Skeletal muscle satellite cell (primary cell): Measurements from ENCODE around the gene NAIF1.
A peak's percentile ranks its signal among the peaks of the same experiment; 100 is the strongest.

Experiments used
- H3K27me3 ChIP-seq: 2 replicates; pipeline ENCODE4 v1.7.0; 2013; ENCODE audit warnings: low read length; ENCODE audit not compliant: control insufficient read depth, insufficient read depth
- H3K36me3 ChIP-seq: 2 replicates; pipeline ENCODE4 v1.7.0; 2013; ENCODE audit warnings: mild to moderate bottlenecking, control low read depth, low read length; ENCODE audit not compliant: insufficient read depth
- H3K4me1 ChIP-seq: 2 replicates; pipeline ENCODE4 v1.7.0; 2013; ENCODE audit warnings: low read length; ENCODE audit not compliant: control insufficient read depth, insufficient read depth
- H3K4me2 ChIP-seq: 2 replicates; pipeline ENCODE4 v1.7.0; 2013; ENCODE audit warnings: mild to moderate bottlenecking, low read length
- H3K4me3 ChIP-seq: 2 replicates; pipeline ENCODE4 v1.7.0; 2013; ENCODE audit warnings: low read length
- H3K9ac ChIP-seq: 2 replicates; pipeline ENCODE4 v1.7.0; 2013; ENCODE audit warnings: mild to moderate bottlenecking, low read depth, low read length, moderate library complexity
- H3K9me3 ChIP-seq: replicated peaks from 2 replicates; pipeline ENCODE4 v1.7.0; 2013; ENCODE audit warnings: mild to moderate bottlenecking, control low read depth, low read length

Gene NAIF1

DNA sequence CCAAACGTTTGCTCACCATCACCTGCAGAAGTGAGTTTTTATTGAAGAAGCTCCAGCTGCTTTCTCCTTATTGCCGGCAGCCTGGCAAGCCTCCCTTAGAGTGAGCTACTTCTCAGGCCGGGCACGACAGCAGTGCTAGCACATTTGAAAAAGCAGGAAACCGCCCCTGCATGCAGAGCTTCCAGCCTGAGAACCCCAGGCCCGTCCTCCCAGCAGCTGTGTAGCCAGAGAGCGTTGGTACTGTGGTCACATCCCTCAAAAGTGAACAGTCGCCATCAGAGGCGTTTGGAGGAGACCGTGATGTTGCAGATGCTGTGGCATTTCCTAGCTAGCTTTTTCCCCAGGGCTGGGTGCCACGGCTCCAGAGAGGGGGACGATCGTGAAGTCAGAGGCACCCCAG is 24.5 kb upstream of the NAIF1 start:
- no peaks in the 10 kb centered on the region for H3K9me3 ChIP-seq
- H3K4me1 ChIP-seq: peaks cover 43% of the 10 kb centered on the region
- no peaks in the 10 kb centered on the region for H3K27me3 ChIP-seq
- peak overlapping the region; percentile 82 for H3K9ac ChIP-seq
- H3K36me3 ChIP-seq: no peaks in the 10 kb centered on the region
- H3K4me2 ChIP-seq: peak overlapping the region; percentile 87
- H3K4me3 ChIP-seq: peak overlapping the region; percentile 68

DNA sequence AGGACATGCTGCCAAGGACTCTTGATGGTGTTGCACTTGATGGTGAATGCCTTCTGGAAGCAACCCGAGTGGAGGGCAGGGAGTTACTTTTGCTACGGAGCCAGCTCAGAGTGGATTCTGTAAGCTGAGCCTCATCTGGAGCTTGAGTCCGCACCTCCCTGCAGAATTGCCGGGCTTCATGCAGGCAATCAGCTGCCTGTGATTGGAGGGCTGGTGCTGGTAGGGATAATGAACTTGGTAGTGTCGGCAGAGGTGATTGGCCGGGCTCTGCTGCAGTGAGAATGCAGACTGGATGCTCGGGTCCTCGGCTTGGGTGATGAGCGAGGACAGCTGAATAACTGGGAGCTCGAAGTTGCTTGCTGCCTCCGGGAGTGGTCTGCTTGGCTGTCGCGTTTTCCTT is 24.0 kb upstream of the NAIF1 start:
- no peaks in the 10 kb centered on the region for H3K27me3 ChIP-seq
- H3K9ac ChIP-seq: peak overlapping the region; percentile 82
- peak overlapping the region; percentile 68 for H3K4me3 ChIP-seq
- H3K4me2 ChIP-seq: peak overlapping the region; percentile 87
- no peaks in the 10 kb centered on the region for H3K9me3 ChIP-seq
- H3K36me3 ChIP-seq: no peaks in the 10 kb centered on the region
- peaks cover 43% of the 10 kb centered on the region for H3K4me1 ChIP-seq

- Histone ChIP-seq H3K4me1 (peaks cover 34% of the 10 kb centered on the region), H3K27me3 (no peaks in the 10 kb centered on the region)
These were observed 22.2 kb upstream of the NAIF1 start for GRCh38 chr9:128089299-128089698.

DNA sequence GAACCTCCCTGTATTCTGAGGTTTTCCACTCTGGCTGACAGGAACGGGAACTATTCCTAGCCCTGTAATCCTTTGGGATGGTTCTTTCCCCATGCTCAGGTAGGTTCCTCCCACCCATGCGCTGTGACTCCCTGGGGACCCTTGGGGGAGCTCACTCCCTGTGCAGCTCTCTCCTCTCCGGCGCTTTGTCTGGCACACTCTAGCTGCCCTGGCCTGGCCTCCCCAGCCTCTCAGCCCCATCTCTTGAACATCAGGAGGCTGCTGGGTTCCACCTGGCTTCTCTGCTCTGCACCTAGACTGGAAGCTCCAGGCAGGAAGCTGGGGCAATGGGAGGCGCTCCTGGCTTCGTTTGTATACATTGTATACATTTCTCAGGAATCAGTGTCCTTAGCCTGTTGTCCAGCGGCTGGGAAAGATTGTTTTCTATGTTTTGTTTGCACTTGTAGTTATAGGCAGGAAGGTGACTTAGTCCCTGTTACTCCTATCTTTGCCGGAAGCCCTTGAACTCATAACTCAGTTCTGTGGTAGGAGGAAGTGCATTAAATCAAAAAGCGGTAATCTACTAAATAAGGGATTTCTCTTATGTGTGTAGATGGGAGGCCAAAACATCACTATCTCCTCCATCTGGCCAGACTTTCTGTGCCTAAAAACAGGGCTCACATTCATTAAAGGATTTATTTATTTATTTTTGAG is 21.3 kb upstream of the NAIF1 start:
- H3K9me3 ChIP-seq: no peaks in the 10 kb centered on the region
- peaks cover 26% of the 10 kb centered on the region for H3K4me1 ChIP-seq
- H3K27me3 ChIP-seq: no peaks in the 10 kb centered on the region
- H3K36me3 ChIP-seq: no peaks in the 10 kb centered on the region
- H3K9ac ChIP-seq: no peak overlapping the region
- H3K4me2 ChIP-seq: no peak overlapping the region
- H3K4me3 ChIP-seq: no peak overlapping the region

More at GRCh38 chr9:128089299-128089698, 22.2 kb upstream of the NAIF1 start:
- H3K9ac ChIP-seq: no peak overlapping the region
- no peaks in the 10 kb centered on the region for H3K9me3 ChIP-seq
- H3K4me3 ChIP-seq: no peak overlapping the region
- H3K36me3 ChIP-seq: no peaks in the 10 kb centered on the region
- H3K4me2 ChIP-seq: no peak overlapping the region

- Histone ChIP-seq H3K4me2 (no peak overlapping the region), H3K9me3 (no peaks in the 10 kb centered on the region), H3K36me3 (no peaks in the 10 kb centered on the region), H3K27me3 (no peaks in the 10 kb centered on the region), H3K4me3 (no peak overlapping the region), H3K4me1 (peaks cover 17% of the 10 kb centered on the region), H3K9ac (no peak overlapping the region)
These were observed 20.1 kb upstream of the NAIF1 start for GRCh38 chr9:128087262-128087661.

DNA sequence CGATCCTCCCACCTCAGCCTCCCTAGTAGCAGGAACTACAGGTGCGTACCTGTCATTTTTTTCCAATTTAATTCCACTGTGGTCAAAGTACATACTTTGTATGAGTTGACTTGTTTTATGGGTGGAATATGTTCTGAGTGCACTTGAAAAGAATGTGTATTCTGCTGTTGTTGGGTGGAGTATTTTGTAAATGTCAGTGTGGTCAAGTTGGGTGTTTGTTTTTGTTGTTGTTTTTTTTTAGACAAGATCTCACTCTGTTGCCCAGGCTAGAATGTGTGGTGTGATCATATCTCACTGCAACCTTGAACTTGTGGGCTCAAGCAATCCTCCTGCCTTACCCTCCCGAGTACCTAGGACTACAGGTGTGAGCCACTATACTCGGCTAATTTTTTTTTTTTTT is 18.8 kb upstream of the NAIF1 start:
- Histone ChIP-seq H3K4me3 (no peak overlapping the region), H3K9ac (no peak overlapping the region), H3K4me2 (no peak overlapping the region), H3K9me3 (no peaks in the 10 kb centered on the region), H3K27me3 (no peaks in the 10 kb centered on the region), H3K36me3 (no peaks in the 10 kb centered on the region), H3K4me1 (peaks cover 19% of the 10 kb centered on the region)

- no peaks in the 10 kb centered on the region for H3K27me3 ChIP-seq
- H3K9me3 ChIP-seq: no peaks in the 10 kb centered on the region
- peaks cover 23% of the 10 kb centered on the region for H3K4me1 ChIP-seq
- no peak overlapping the region for H3K4me2 ChIP-seq
- no peak overlapping the region for H3K4me3 ChIP-seq
- no peaks in the 10 kb centered on the region for H3K36me3 ChIP-seq
- H3K9ac ChIP-seq: no peak overlapping the region
These were observed 17.6 kb upstream of the NAIF1 start for GRCh38 chr9:128084746-128085145.

GRCh38 chr9:128082151-128082550 is 15.0 kb upstream of the NAIF1 start:
- H3K9me3 ChIP-seq: no peaks in the 10 kb centered on the region
- H3K9ac ChIP-seq: no peak overlapping the region
- no peaks in the 10 kb centered on the region for H3K36me3 ChIP-seq
- H3K4me2 ChIP-seq: no peak overlapping the region
- H3K4me3 ChIP-seq: no peak overlapping the region
- H3K27me3 ChIP-seq: no peaks in the 10 kb centered on the region
- H3K4me1 ChIP-seq: peaks cover 36% of the 10 kb centered on the region

DNA sequence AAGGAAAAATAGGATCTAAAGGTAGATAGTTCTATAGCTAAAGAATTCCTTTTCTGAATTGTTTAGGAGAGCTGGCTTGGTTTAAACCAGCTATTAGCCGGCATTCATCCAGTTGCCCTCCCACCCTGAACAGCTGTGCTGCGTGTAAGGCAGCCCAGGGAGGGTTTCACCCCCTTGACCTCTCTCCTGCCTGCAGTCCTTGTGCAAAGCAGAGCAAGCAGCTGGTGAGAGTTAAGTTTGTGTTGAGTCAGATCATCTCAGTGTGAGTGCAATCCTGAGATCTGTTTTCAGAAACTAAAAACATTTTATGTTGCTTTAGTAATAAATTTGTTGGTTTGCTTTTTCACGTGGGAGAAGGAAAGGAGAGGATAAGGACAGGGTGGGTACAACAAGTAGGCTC is 13.9 kb upstream of the NAIF1 start:
- Histone ChIP-seq H3K4me2 (peak overlapping the region; percentile 42), H3K27me3 (no peaks in the 10 kb centered on the region), H3K4me3 (no peak overlapping the region), H3K36me3 (no peaks in the 10 kb centered on the region), H3K9ac (peak overlapping the region; percentile 55), H3K4me1 (peaks cover 36% of the 10 kb centered on the region), H3K9me3 (no peaks in the 10 kb centered on the region)

DNA sequence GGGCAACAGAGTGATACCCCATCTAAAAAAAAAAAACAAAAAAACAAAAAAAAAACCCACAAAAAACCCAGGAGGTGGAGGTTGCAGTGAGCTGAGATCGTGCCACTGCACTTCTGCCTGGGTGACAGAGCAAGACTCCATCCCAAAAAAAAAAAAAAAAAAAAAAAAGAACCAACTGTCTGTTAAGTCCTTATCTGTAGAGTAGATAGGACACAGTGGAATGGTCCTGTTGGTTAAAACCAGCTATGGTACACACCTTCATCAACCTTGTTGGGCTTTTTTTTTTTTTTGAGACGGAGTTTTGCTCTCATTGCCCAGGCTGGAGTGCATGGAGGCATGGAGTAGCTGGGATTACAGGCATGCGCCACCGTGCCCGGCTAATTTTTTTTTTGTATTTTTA is 13.1 kb upstream of the NAIF1 start:
- no peak overlapping the region for H3K4me2 ChIP-seq
- no peak overlapping the region for H3K4me3 ChIP-seq
- no peaks in the 10 kb centered on the region for H3K27me3 ChIP-seq
- peaks cover 36% of the 10 kb centered on the region for H3K4me1 ChIP-seq
- H3K36me3 ChIP-seq: no peaks in the 10 kb centered on the region
- no peaks in the 10 kb centered on the region for H3K9me3 ChIP-seq
- H3K9ac ChIP-seq: no peak overlapping the region

DNA sequence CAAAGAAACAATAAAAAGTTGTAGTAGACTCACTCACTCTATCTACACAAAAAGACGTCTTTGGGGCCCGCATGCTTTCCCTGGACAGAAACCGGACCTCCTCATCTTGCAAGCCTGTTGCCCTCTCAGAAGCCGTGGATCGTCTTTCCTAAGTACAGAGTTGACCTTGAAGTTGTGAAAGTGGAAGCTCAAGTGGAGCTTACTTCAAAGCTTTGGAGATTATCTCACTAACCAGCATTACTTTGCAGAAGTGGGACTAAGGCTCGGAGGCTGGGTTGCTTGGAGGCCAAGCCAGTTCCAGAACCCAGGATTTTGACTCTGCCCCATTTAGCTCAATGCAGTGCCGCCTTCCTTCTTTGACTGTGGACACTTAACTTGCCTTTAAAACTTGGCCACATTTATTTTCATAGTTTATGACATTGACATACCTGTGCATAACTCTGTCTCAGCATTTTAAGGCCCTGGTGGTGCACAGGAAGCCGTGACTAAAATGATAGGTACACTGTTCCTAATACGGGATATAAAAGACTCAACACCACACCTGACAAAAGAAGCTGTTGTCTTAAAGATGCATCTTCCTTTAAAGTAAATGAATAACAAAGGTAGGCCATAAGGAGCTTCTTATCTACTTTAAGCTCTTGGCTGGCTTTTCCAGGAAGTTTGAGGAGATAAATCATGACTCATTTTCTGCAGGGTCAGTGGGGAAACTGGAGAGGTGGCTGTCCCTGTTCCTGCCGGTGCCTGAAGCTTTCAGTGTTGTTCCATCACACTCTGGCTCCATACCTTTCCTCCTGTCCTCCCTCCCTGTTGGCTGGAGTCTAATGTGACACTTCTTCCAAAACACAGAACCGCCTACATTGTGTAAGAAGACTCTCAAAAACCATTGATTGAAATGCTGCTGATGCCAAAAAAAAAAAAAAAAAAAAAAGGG is 11.6 kb upstream of the NAIF1 start:
- no peak overlapping the region for H3K4me2 ChIP-seq
- peaks cover 36% of the 10 kb centered on the region for H3K4me1 ChIP-seq
- no peaks in the 10 kb centered on the region for H3K27me3 ChIP-seq
- H3K36me3 ChIP-seq: no peaks in the 10 kb centered on the region
- no peak overlapping the region for H3K4me3 ChIP-seq
- no peaks in the 10 kb centered on the region for H3K9me3 ChIP-seq
- no peak overlapping the region for H3K9ac ChIP-seq
